ENCODE data around the gene ALDH1L1. TPM values are rescaled to one million over a fixed set of nuclear protein-coding genes. Genes with fewer than 3 reads are reported as not detected.
A peak's percentile ranks its signal among the peaks of the same experiment; 100 is the strongest.

Gene ALDH1L1
- total RNA-seq (ENCODE audit: low replicate concordance): 5.0 and 10.2 TPM in 2 replicates
- long read RNA-seq, transcript ALDH1L1-203 (23 exons, 3,277 nt): major isoform, 17 of 27 reads
- long read RNA-seq, partial matches to known transcripts: 3 of 27 reads
- long read RNA-seq, other reads (novel, unspliced or antisense): 6 of 27 reads

GRCh38 chr3:126180477-126181397 is at the start of gene ALDH1L1:
Gene ALDH1L1, minus strand, starts transcription at chr3:126180586. Its CDS starts 19,607 bp downstream, at chr3:126160979.
- Mint-ChIP-seq H3K9me3 (no peaks in the 10 kb centered on the region), H3K4me1 (ENCODE audit: unreplicated experiment) (peaks cover 15% of the 10 kb centered on the region), H3K4me3 (peak within 1 kb of the TSS; percentile 89), H3K27me3 (peaks cover 49% of the 10 kb centered on the region), H3K27ac (peak within 1 kb of the TSS; percentile 88), H3K36me3 (no peaks in the 10 kb centered on the region)
- DNase-seq (ENCODE audit: extremely low spot score, unreplicated experiment): no peak
- TF ChIP-seq, protein P1, sequence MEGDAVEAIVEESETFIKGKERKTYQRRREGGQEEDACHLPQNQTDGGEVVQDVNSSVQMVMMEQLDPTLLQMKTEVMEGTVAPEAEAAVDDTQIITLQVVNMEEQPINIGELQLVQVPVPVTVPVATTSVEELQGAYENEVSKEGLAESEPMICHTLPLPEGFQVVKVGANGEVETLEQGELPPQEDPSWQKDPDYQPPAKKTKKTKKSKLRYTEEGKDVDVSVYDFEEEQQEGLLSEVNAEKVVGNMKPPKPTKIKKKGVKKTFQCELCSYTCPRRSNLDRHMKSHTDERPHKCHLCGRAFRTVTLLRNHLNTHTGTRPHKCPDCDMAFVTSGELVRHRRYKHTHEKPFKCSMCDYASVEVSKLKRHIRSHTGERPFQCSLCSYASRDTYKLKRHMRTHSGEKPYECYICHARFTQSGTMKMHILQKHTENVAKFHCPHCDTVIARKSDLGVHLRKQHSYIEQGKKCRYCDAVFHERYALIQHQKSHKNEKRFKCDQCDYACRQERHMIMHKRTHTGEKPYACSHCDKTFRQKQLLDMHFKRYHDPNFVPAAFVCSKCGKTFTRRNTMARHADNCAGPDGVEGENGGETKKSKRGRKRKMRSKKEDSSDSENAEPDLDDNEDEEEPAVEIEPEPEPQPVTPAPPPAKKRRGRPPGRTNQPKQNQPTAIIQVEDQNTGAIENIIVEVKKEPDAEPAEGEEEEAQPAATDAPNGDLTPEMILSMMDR (conservative IDR thresholded peaks at IDR 0.05): no peak

GRCh38 chr3:126226374-126226773 is 46.0 kb upstream of the ALDH1L1 start:
- no peaks in the 10 kb centered on the region for H3K36me3 Mint-ChIP-seq
- peaks cover 4% of the 10 kb centered on the region for H3K27me3 Mint-ChIP-seq
- H3K4me1 Mint-ChIP-seq (ENCODE audit: unreplicated experiment): no peaks in the 10 kb centered on the region
- TF ChIP-seq, protein P1 (conservative IDR thresholded peaks at IDR 0.05): no peak
- no peak overlapping the region for H3K27ac Mint-ChIP-seq
- H3K9me3 Mint-ChIP-seq: no peaks in the 10 kb centered on the region
- H3K4me3 Mint-ChIP-seq: no peak overlapping the region
- no peak for DNase-seq (ENCODE audit: extremely low spot score, unreplicated experiment)

- no peak for DNase-seq (ENCODE audit: extremely low spot score, unreplicated experiment)
- TF ChIP-seq, protein P1 (conservative IDR thresholded peaks at IDR 0.05): no peak
- H3K9me3 Mint-ChIP-seq: peaks cover 5% of the 10 kb centered on the region
- H3K36me3 Mint-ChIP-seq: no peaks in the 10 kb centered on the region
- no peak overlapping the region for H3K4me3 Mint-ChIP-seq
- peaks cover 7% of the 10 kb centered on the region for H3K4me1 Mint-ChIP-seq (ENCODE audit: unreplicated experiment)
- peaks cover 18% of the 10 kb centered on the region for H3K27me3 Mint-ChIP-seq
- H3K27ac Mint-ChIP-seq: no peak overlapping the region
Measured at GRCh38 chr3:126216416-126216815, 36.0 kb upstream of the ALDH1L1 start.

DNA sequence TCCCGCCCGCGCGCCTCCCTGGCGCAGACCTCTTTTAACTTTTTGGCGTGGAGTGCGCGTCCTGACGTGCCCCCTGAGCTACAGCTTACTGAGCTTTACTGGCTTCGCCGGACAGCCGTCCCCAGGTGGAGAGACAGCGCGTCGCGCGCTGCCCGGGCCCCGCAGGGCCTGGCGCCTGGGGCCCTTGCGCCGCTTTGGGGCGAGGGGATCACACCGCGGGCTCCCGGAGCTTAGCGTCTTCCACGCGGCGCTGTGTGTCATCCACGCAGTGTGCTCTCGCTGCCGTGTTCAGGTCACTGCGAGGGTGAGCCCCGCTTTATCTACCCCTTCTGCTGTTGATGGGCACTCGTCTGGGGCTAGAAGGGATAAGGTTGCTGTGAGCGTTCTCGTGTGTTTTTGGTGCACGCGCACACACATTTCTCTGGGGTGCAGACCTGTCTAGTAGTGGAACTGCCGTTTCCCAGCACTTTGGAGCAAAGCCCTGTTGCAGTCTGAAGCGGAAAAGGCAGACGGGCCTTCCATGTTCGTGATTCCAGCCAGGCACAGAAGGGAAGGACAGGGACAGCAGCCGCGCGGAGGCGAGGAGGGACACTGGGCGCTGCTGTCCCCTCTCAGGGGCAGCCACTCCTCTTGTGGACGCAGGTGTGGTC is 33.1 kb upstream of the ALDH1L1 start:
- TF ChIP-seq, protein P1 (conservative IDR thresholded peaks at IDR 0.05): no peak
- Mint-ChIP-seq H3K27me3 (peaks cover 18% of the 10 kb centered on the region), H3K4me3 (peak overlapping the region; percentile 84), H3K36me3 (no peaks in the 10 kb centered on the region), H3K9me3 (peaks cover 9% of the 10 kb centered on the region), H3K27ac (peak overlapping the region; percentile 77), H3K4me1 (ENCODE audit: unreplicated experiment) (peaks cover 7% of the 10 kb centered on the region)
- no peak for DNase-seq (ENCODE audit: extremely low spot score, unreplicated experiment)

- H3K4me3 Mint-ChIP-seq: peak overlapping the region; percentile 96
- H3K9me3 Mint-ChIP-seq: peaks cover 9% of the 10 kb centered on the region
- peak; percentile 79 for DNase-seq (ENCODE audit: extremely low spot score, unreplicated experiment)
- peaks cover 7% of the 10 kb centered on the region for H3K4me1 Mint-ChIP-seq (ENCODE audit: unreplicated experiment)
- TF ChIP-seq, protein P1 (conservative IDR thresholded peaks at IDR 0.05): peak; percentile 68
- peaks cover 18% of the 10 kb centered on the region for H3K27me3 Mint-ChIP-seq
- no peaks in the 10 kb centered on the region for H3K36me3 Mint-ChIP-seq
- H3K27ac Mint-ChIP-seq: peak overlapping the region; percentile 98
Measured at GRCh38 chr3:126212620-126213378, 32.4 kb upstream of the ALDH1L1 start.

All from type B pancreatic cell (in vitro differentiated cells).